GDM1 (cell line): ENCODE data around the gene ERN2.

ENCODE experiments used
- DNase-seq: peaks from one replicate; lab custom pipeline; 2025; lab: John Stamatoyannopoulos, UW

Gene ERN2

DNA sequence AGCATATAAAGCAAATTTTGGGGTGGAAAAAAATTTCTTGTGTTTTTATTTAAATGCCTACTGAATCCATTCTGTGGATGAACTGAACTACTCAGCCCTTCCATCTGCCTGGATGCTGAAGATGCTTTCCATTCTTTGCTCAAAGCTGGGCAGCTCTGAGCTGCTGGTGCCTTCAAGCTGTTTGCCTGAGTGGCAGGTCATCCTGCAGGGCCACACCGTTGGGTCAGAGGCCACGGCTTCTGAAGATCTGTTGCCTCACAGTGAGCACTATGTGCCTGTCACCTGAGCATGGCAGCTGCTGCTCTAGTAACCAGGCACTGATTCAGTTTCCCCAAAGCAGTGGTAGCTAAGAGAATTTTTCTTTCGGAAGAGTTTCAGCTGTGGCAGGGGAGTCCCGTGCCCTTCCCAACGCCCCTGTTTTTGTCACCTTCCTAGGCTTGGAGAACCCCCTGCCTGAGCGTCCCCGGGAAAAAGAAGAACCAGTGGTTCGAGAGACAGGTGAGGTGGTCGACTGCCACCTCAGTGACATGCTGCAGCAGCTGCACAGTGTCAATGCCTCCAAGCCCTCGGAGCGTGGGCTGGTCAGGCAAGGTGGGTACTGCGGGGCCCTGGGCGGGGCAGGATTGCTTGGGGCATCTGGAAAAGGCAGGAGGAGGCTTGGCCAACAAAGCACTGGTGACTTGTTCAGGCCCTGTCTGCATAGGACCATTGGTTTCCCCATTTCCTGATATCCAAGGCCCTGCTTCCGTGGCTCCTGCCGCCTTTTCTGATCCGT is 25.8 kb downstream of the ERN2 start:
- DNase-seq, result no peak

DNA sequence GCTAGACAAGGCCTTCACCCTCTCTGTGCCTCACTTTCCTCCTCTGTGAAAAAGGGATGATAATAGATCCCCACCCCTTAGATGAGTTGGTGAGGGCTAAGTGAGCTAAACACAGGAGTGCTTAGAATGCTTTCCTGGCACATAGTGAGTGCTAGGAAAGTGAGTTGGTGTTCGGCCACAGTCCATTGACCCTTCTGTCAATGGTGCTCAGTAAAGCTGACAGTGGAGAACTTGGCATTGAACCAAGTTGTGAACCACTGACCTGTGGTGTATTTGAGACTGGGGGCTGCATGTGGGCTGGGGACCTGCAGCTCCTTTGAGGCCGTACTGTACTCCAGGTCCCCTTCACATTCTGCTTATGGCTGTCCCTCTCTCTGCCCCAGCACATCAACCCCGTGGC is 29.5 kb downstream of the ERN2 start:
- DNase-seq, result no peak

DNA sequence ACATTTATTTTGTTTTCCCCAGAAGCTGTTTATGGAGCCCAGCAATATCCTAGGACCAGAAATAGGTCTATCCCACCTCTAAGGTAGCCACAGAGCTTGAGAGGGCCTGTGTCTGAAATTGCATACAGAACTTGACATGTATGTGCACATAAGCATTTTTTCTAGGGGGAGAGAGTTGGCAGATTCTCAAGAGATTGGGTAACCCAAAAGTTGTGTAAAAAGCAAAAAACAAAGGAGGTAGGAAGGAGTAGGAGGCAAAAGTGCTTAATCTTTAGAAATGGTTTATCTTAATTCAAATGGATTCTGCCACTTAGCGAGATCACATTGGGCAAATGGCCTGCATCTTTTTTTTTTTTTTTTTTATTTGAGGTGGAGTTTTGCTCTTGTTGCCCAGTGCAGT is 30.8 kb downstream of the ERN2 start:
- DNase-seq, result no peak

DNA sequence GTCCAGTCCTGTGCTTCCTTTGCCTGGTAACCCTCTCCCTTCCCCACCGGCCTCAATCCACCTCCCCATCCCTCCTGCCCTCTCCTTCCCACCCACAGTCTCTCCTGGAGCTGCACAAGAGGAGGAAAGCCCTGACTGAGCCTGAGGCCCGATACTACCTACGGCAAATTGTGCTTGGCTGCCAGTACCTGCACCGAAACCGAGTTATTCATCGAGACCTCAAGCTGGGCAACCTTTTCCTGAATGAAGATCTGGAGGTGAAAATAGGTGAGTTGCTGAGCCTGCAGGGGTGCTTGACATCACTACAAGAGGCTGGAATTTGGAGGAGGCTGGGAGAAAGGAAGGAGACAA is 33.1 kb downstream of the ERN2 start:
- no peak for DNase-seq

DNA sequence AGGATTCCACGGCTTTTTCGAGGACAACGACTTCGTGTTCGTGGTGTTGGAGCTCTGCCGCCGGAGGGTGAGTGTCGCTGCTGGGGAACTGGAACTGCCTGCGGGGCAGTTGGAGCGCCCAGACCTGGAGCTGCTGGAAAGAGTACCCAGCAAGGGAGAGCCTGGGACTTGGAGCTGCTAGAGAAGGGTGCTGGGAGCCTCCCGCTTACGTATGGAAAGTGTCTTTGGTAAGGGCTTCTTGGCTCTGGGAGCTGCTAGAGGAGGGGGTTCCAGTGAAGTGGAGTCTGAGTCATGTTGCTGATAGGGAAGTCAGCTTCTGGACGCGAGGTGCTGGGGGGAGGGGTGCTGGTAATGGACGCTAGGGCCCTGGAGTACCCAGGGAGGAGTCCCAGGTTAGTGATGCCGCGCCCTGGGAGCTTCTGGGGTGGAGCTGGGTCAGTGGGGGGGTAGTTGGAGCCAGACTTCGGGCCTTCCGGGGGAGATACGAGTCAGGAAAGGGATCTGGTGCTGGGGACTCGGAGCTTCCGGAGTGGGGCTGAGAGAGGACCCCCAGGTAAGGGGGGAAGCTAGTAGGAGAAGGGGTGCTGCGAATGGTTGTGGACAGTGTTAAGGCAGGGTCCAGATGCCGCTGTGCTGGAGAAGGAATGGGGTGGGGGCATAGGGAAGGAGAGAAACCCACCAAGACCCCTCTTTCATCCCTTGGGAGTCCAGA is 33.6 kb downstream of the ERN2 start:
- peak; percentile 33 for DNase-seq

DNA sequence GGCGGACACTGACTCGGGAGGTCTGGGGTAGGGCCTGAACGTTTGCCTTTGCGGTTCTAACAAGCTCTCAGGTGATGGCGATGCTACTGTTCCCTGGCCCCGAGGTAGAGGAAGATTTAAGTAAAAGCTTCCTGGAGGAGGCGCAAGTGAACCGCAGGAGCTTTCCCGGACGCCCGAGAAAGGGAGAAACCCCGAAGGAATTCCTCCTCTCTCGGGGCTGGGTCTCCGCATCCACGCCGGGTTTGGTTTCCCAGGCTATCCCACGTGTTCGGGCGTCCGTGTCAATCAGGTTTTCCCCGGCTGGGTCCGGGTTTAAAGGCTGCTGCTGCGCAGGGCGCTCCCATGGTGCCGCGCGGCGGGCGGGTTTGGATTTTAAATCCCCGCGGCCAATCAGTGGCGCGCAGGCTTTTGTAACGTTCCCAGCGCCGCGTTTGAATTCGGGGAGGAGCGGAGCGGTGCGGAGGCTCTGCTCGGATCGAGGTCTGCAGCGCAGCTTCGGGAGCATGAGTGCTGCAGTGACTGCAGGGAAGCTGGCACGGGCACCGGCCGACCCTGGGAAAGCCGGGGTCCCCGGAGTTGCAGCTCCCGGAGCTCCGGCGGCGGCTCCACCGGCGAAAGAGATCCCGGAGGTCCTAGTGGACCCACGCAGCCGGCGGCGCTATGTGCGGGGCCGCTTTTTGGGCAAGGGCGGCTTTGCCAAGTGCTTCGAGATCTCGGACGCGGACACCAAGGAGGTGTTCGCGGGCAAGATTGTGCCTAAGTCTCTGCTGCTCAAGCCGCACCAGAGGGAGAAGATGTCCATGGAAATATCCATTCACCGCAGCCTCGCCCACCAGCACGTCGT is 34.4 kb downstream of the ERN2 start, which contains the start of gene PLK1:
TSS of gene PLK1 (plus strand) at position 460 of the 844 bp plus-strand sequence. CDS start at position 504, 44 bp downstream.
- DNase-seq, result peak; percentile 67

DNA sequence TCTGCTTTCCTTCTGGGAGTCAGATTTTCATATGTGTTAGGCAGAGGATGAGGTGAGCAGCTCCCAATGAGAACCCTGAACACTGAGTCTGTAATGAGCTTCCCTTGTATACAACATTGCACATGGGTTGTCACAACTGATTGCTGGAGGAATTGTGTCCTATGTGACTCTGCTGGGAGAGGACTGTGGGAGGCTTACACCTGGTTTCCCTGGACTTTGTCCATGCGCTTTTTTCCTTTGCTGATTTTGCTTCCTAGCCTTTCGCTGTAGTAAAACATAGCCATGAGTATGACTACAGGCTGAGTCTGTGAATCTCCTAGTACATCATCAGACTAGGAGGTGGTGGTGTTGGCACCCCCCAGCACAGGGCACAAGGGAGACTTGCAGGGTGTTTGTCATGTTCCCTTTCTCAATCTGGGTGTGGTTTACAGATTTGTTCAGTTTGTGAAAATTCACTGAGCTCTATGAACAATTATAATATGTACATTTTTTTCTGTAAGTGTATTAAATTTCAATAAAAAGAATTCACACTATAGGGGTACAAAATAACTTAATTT is 36.0 kb downstream of the ERN2 start:
- no peak for DNase-seq

DNA sequence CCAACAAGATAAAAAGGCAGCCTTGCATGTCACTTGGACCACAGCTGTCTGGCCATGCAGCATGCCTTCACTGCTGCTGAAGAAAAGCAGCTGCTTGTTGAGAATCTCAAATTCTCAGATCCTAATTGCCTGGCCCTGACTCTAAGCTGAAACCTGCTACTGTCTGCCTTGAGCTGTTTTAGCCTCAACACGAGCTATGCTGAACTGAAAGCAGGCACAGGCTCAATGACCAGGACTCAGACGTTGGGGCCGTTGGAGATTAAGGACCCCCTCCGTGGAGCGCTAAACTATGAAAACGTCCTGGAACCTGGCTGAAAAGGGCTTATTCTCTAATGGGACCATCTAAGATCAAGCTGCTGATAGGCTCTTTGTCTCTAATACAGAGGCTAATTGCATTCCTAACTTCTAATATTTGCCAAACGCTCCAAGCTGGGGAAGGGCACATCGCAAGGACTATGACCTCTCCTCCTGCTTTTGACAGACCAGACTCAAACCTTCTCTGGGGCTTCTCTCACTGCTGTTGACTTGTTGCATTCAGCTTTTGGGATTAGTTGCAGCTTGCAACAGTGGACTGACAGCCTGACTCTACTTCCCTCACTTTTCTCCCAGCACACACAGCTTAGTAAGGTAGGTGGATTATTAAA is 38.9 kb downstream of the ERN2 start:
- DNase-seq, result no peak

DNA sequence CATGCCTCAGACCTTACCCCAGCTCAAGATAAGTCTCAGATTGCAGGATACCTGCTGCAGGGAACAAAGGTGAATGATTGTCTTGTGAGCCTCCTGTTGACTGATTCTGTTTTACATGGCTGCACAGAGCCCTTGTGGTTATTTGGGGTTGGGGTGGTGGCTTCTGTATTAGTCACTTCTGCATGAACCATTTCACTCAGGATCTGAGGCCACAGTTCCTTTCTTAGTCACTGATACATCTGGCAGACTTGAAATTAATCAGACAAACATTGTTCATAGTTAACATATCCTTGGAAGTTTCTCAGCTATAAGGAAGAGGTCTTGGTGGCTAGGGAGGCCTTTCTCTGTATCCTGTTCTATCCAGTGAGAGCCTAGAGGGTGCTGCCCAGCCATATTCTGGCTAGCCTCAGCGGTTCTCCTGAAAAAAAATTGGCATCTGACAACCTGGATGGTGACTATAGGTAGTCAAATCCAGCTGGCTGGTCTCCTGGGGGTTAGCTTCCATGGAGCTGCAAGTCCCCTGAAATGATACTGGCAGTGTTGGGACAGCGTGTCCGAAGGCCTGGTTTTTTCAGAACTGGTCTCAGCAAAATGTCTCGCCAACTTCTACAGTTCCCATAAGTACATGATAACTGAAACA is 42.8 kb downstream of the ERN2 start:
- DNase-seq, result no peak

DNA sequence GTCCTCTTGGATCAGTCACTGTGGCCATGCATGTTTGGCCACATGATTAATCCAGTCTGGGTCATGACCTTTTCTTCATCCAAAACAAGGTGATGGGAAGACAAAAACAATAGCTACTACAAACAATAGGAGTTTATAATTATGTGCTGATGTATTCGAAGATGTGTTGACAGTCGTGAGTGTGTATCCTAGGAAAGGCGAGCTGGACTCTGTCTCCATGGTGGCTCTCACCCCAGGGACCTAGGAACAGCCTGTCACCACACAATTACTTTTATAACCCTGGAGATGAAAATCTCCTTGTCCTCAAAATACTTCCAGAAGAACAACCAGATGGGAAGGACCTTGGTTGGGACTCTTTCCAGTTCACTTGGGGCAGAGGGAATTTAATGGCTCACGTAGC is 44.1 kb downstream of the ERN2 start:
- DNase-seq, result no peak

DNA sequence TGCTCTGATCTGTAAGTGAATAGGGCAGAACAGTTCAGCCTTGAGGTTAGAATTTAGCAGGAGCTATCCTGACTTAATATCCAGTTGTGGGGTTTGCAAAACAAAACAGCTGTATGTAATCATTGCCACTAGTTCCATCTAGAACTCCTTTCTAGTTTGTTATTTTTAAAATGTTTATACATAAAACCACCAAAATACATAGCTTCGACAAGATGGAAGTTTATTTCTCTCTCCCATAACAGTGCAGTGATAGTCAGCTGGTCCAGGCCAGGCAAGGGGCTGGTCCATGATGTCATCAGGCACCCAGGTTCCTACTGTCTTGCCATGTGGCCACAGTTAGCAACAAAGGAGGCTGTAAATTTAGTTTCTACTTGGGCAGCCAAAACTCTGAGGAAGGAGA is 44.8 kb downstream of the ERN2 start:
- DNase-seq, result no peak

DNA sequence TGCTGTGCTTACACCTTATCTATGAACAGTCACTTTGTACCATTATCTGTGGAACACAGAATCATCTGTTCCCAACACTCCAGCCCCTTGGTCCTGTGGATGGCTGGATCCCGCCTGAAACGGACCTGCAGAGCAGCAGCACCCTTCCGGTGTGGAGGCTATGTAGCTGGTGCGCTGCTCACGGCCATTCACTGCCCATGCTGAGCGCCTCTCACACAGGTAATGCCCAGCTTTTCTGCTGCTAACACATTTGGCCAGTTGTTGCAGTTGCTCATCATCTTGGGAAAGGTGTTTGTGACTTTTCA is 45.7 kb downstream of the ERN2 start:
- DNase-seq, result no peak

DNA sequence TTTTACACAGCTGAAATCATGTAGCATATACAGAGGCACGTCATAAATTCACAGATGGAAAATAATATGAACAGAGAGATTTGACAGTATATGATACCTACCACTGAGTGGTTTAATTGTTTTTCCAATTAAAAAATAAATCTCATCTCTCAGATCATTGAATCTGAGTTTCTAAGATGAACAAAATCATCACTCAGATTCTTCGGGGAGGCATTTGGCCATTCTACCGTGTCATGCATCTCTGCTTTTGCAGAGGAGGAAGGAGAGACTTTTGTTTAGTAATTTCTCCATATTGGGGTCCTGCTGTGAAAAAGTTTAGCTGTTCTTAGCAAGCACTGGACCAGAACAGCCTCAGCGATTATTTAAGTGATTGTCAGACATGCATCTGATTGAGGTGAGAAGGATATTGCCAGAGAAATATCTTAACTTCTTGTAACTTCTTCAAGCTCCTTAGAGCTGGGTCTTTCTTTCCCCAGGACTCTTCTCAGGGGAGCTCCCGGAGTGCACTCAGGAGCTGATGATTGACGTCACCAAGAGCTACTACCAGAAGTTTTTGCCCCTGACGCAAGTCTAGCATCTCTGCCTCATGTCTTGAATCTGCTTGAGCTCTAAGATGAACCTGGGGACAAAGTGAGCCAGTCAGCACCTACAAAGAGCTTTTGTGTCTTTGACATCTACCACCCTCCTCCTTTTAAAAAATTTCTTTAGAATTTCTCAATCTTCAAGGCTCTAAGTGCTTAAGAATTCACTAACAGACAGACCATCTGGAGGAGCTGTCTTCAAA is 46.3 kb downstream of the ERN2 start:
- DNase-seq, result no peak

DNA sequence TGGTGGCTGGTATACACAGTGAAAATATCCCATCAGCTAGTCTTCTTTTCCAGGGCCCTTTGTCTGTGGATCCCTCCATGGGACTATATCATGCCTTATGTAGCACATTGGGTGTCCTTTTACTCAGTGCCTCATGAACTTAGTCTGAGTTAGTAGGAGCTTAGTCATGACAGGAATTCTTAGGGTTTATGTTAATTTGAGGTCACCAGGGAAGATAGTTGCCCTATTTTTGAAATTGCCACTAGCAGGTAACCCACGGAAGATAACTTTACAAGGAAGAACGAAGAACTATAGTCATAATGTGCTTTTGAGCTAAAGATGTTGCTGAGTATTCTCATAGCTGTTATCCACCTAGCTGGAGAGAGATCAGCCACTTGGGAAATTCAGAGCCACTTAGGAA is 49.1 kb downstream of the ERN2 start:
- DNase-seq, result no peak

DNA sequence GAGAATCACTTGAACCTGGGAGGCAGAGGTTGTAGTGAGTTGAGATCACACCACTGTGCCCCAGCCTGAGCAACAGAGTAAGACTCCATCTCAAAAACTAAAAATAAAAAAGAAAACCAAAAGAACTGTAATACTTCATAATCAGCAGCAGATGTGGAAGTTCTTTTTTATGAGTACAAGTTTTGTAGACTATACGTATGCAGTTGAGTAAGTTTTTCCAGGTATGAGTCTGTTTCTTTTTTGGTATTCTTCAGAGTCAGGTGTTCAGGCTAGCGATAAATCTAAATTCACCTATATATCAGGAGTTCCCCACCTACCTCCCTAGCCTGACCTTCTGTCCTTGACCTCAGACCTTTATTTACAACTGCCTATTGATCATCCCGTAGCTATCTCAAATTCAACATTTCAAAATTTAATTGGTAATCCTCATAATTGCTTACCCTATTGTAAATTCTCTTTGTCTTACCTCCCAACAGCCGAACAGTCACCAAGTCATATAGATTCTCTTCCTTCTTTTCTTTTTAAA is 61.0 kb downstream of the ERN2 start:
- DNase-seq, result no peak

DNA sequence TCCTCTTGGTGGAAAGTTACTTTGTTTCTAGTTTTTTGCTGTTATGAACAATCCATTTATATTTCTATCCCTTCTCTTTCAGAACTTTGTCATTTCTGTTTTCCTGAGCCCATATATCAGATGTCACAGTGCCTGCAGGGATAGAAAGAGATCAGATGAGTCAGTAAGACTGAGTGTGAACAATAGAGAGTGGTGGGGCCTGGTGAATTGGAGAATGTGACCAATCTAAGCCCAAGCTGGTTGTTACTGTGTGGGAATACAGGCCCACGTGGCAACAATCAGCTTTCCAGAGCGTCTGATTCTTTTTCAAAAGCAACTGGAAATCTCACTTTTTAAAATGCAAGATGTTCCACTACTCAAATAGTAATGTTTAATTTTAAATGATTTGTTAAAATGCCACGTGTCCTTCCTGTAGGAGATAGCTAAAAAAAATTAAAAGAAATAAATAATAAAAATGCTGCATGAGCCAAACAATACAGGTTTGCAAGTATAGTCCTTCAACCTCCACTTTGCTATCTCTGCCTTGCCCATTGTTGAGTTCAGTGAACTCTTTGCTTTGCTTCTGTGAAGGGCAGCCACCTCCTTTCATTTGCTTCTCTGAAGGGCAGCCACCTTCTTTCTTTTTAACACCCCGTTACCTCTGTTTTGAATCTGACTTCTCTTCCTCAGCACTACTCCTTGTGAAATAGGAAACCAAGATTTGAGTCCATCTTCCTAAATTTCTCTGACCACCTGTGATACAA is 62.2 kb downstream of the ERN2 start:
- no peak for DNase-seq

DNA sequence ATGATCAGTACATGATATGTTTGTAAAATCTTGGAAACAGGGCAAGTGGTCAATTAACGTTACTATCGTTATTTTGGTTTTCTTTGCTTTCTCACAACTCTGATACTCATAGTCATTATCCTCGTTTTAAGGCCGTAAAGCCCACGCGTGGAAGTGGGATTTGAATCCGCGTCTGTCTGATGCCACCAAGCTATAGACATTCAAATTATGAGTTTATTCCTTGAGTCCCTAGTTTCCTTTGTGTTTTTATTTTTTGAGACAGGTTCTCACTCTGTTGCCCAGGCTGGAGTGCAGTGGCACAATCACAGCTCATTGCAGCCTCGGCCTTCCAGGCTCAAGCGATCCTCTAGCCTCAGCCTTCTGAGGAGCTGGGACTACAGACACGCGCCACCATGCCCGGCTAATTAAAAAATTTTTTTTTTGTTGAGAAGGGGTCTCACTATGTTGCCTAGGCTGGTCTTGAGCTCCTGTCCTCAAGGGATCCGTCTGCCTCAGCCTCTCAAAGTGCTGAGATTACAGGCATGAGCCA is 70.7 kb downstream of the ERN2 start:
- DNase-seq, result no peak

DNA sequence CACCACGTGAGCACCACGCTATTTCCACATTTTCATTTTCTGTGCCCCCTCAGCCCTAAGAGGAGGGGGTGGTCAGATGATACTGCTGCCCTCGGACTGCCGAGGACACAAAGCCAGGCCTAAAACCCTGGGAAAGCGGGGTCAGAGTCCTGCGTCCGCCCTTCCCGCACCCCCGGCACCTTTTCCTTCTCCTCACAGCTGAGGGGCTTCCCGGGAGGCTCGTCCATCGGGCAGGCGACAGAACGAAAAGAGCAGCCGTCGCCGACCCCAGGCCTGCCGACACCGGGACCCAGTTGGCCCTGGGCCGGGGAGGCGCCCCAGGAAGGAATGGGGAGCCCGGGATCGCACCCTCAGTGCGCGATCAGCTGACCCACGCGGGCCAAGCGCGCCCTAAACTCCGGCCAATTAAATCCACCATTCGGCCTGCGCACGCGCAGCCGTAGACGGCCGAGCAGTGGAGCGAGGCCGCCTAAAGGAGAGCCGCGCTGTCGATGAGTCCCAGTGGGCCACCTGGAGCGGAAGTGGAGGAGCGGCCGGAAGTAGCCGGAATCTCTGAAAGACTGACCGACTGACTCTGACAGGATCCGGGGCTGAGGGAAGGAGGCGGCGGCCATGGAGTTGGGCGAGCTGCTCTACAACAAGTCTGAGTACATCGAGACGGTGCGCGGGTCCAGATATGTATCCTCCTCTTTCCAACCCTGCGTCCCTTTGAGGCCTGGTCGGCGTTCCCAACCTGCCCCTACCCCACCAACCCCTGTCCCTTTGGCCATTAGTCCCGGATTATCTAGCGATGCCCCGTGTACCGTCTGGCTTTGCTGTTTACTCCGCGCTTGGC is 71.9 kb downstream of the ERN2 start, which contains the start of the genes DCTN5 and PALB2:
TSS of gene DCTN5 (plus strand) at position 536 of the 835 bp plus-strand sequence. CDS start at position 613, 77 bp downstream.
TSS of gene PALB2 (minus strand) at position 380 of the 835 bp plus-strand sequence. CDS start at position 227, 153 bp downstream.
- DNase-seq, result peak; percentile 88

DNA sequence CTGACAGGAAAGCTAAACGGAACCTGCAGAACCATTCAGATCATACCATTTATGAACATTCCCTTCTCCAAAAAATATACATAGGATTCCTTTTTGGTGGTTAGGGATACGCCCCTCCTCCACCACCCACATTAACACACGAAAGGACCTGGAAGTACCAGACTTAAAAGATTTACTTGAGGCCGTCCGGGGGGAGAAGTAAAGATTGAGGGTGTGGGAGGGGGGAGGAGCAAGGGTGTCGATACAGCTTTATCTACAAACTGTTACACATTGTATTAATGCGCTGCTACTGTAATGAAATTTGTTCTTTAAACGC is 72.4 kb downstream of the ERN2 start:
- DNase-seq, result no peak
